HCT116 (cell line): Measurements from ENCODE around the gene RPS17. TPM values are rescaled to one million over a fixed set of nuclear protein-coding genes. Genes with fewer than 3 reads are reported as not detected.

ENCODE experiments used
- ATAC-seq: fragments of 200-7000 bp; cut with Tn5 transposase; 2 replicates; pipeline ENCODE4 v1.9.1; 2020; ENCODE audit warnings: mild to moderate bottlenecking, moderate library complexity
- BruUV-seq: library from RNA; stranded (reverse); fragments of 400-500 nt; replicated peaks from 2 replicates; lab custom pipeline; 2021; lab: Mats Ljungman, UMichigan
- CTCF ChIA-PET: fragments of 300-600 bp; sonication (Branson Sonifier 250); formaldehyde crosslinking; loops from one replicate; lab custom pipeline; 2021; ENCODE audit warnings: antibody characterized with exemption; lab: Charles Lee
- POLR2A ChIA-PET: fragments of 300-600, 350-600 bp; sonication (Branson Sonifier 250); formaldehyde crosslinking; loops from one replicate; lab custom pipeline; 2021; ENCODE audit warnings: antibody characterized with exemption; lab: Charles Lee
- RAD21 ChIA-PET, 2 experiments: fragments of 300-600 bp; sonication (Branson Sonifier 250); formaldehyde crosslinking; loops; one replicate each; lab custom pipeline; 2023; ENCODE audit warnings: low total read pairs in 2 of 2; ENCODE audit not compliant: uncharacterized antibody in 2 of 2, unreplicated experiment in 2 of 2, low non-redundant PET in 1 of 2; lab: Charles Lee
- DNase-seq: peaks from one replicate; pipeline ENCODE4 v3.0.0-alpha.2; 2010; ENCODE audit warnings: low read depth, low spot score
- H2AFZ ChIP-seq: fragments of 200-600 bp; shearing (Covaris generic), sonication (generic); 2 replicates; pipeline ENCODE4 v1.6.1; 2017; ENCODE audit warnings: low read depth, mixed run types, mixed read lengths, antibody characterized with exemption, low read length; ENCODE audit not compliant: poor library complexity, severe bottlenecking
- H3K27ac ChIP-seq: 2 replicates; pipeline ENCODE4 v1.5.1; 2012; ENCODE audit warnings: low read depth, low read length
- H3K27me3 ChIP-seq: fragments of 200-600 bp; sonication (generic); 2 replicates; pipeline ENCODE4 v1.6.1; 2016; ENCODE audit warnings: mixed run types, low read length, mixed read lengths; ENCODE audit not compliant: insufficient read depth
- H3K36me3 ChIP-seq, 2 experiments: fragments of 200-500 bp in 1 of 2; fragments of 200-600 bp in 1 of 2; sonication (Bioruptor generic) in 1 of 2; sonication (generic) in 1 of 2; 2 replicates each; pipeline versions ENCODE4 v1.5.1 to v1.6.1; 2014 to 2016; ENCODE audit warnings: low read length in 2 of 2, inconsistent platforms in 1 of 2, mixed read lengths in 1 of 2, mixed run types in 1 of 2; ENCODE audit not compliant: insufficient read depth in 2 of 2, control insufficient read depth in 1 of 2
- H3K4me1 ChIP-seq, 2 experiments: fragments of 200-600 bp in 1 of 2; sonication (generic) in 1 of 2; 2 replicates each; pipeline versions ENCODE4 v1.5.1 to v1.6.1; 2012 to 2017; ENCODE audit warnings: low read length in 2 of 2, inconsistent platforms in 1 of 2, mild to moderate bottlenecking in 1 of 2, mixed read lengths in 1 of 2, mixed run types in 1 of 2, moderate library complexity in 1 of 2; ENCODE audit not compliant: insufficient read depth in 2 of 2, control insufficient read depth in 1 of 2
- H3K4me2 ChIP-seq: fragments of 200-600 bp; sonication (generic); 2 replicates; pipeline ENCODE4 v1.6.1; 2017; ENCODE audit warnings: mixed run types, low read length, mixed read lengths
- H3K4me3 ChIP-seq, 2 experiments: fragments of 200-600 bp in 1 of 2; sonication (generic) in 1 of 2; replicated peaks in 1 of 2; 2 replicates each; pipeline ENCODE4 v1.5.1; 2011 to 2016; ENCODE audit warnings: low read length in 2 of 2, control low read depth in 1 of 2, low read depth in 1 of 2, mild to moderate bottlenecking in 1 of 2, mixed read lengths in 1 of 2, mixed run types in 1 of 2
- H3K79me2 ChIP-seq: fragments of 200-600 bp; sonication (generic); 2 replicates; pipeline ENCODE4 v1.6.1; 2017; ENCODE audit warnings: mild to moderate bottlenecking, mixed run types, low read length, moderate library complexity, mixed read lengths; ENCODE audit not compliant: insufficient read depth
- H3K9ac ChIP-seq: fragments of 200-600 bp; sonication (generic); 2 replicates; pipeline ENCODE4 v1.6.1; 2016; ENCODE audit warnings: low read length, mixed read lengths
- H3K9me2 ChIP-seq: fragments of 200-600 bp; sonication (generic), shearing (Covaris generic); 2 replicates; pipeline ENCODE4 v1.6.1; 2017; ENCODE audit warnings: mixed run types, mild to moderate bottlenecking, moderate library complexity; ENCODE audit not compliant: insufficient read depth
- H3K9me3 ChIP-seq, 2 experiments: fragments of 200-500 bp in 1 of 2; fragments of 200-600 bp in 1 of 2; sonication (Bioruptor generic) in 1 of 2; sonication (generic) in 1 of 2; 2 replicates each; pipeline ENCODE4 v1.6.1; 2014 to 2017; ENCODE audit warnings: low read length in 2 of 2, mixed read lengths in 2 of 2, inconsistent platforms in 1 of 2, low read depth in 1 of 2, mild to moderate bottlenecking in 1 of 2, mixed run types in 1 of 2, moderate library complexity in 1 of 2; ENCODE audit not compliant: control insufficient read depth in 1 of 2, insufficient read depth in 1 of 2
- H4K20me1 ChIP-seq: fragments of 200-600 bp; sonication (generic), shearing (Covaris generic); 2 replicates; pipeline ENCODE4 v1.6.1; 2017; ENCODE audit warnings: mixed run types, mild to moderate bottlenecking, moderate library complexity; ENCODE audit not compliant: insufficient read depth
- EZH2 ChIP-seq: fragments of 200-600 bp; sonication (generic); IDR thresholded peaks from 2 replicates; pipeline ENCODE4 v1.6.1; 2017; ENCODE audit warnings: antibody characterized with exemption, mixed run types
- FOSL1 ChIP-seq: IDR thresholded peaks from 2 replicates; pipeline ENCODE4 v1.6.1; 2012; ENCODE audit warnings: low read depth
- RAD21 ChIP-seq: IDR thresholded peaks from 2 replicates; pipeline ENCODE4 v1.6.1; 2012; ENCODE audit warnings: low read depth, mild to moderate bottlenecking
- REST ChIP-seq: IDR thresholded peaks from 2 replicates; pipeline ENCODE4 v1.6.1; 2012; ENCODE audit warnings: low read depth
- SIN3A ChIP-seq: IDR thresholded peaks from 2 replicates; pipeline ENCODE4 v1.6.1; 2012; ENCODE audit warnings: low read depth
- SP1 ChIP-seq: IDR thresholded peaks from 2 replicates; pipeline ENCODE4 v1.6.1; 2012; ENCODE audit warnings: low read depth
- SRF ChIP-seq: IDR thresholded peaks from 2 replicates; pipeline ENCODE4 v1.6.1; 2012; ENCODE audit warnings: low read depth
- YY1 ChIP-seq: IDR thresholded peaks from 2 replicates; pipeline ENCODE4 v1.6.1; 2011; ENCODE audit warnings: low read length, low read depth, moderate library complexity, mild to moderate bottlenecking; ENCODE audit not compliant: insufficient replicate concordance; ENCODE audit errors: extremely low read depth
- ZFX ChIP-seq: fragments of 450-650 bp; IDR thresholded peaks from 2 replicates; pipeline ENCODE4 v1.6.1; 2017
- intact Hi-C: fragments of 100-400 bp; cut with micrococcal nuclease; formaldehyde crosslinking; loops from 2 replicates; pipeline ENCODE4 v1.10.0; 2022
- total RNA-seq: library from RNA; stranded (reverse); gene quantifications from one replicate; pipeline ENCODE4 v1.2.1, GENCODE V29; 2021; ENCODE audit not compliant: unreplicated experiment
- TF ChIP-seq, protein P1 (sequence below), 3 experiments: fragments of 200-600 bp in 1 of 3; sonication (generic) in 1 of 3; IDR thresholded peaks in 2 of 3; conservative IDR thresholded peaks in 1 of 3; 2 replicates each; pipeline ENCODE4 v1.5.1; 2012 to 2017; ENCODE audit warnings: low read depth in 2 of 3, low read length in 2 of 3, antibody characterized with exemption in 1 of 3, borderline replicate concordance in 1 of 3, control low read depth in 1 of 3, mild to moderate bottlenecking in 1 of 3, mixed read lengths in 1 of 3, mixed run types in 1 of 3, moderate library complexity in 1 of 3; ENCODE audit not compliant: insufficient read depth in 1 of 3

RPS17 gene
- total RNA-seq, 1 experiment from 2014 or later: 2,385 TPM

GRCh38 chr15:82533801-82534200, 6.5 kb downstream of the RPS17 start:
- Histone ChIP-seq H4K20me1 (peaks cover 22% of the 10 kb centered on the region), H2AFZ (no peak overlapping the region), H3K9me3 (no peaks in the 10 kb centered on the region), H3K79me2 (peaks cover 27% of the 10 kb centered on the region), H3K27me3 (no peaks in the 10 kb centered on the region), H3K36me3 (peaks cover 32 to 33% of the 10 kb centered on the region in 2 experiments), H3K4me3 (no peak overlapping the region), H3K4me2 (no peak overlapping the region), H3K27ac (no peak overlapping the region), H3K9me2 (no peaks in the 10 kb centered on the region), H3K9ac (no peak overlapping the region), H3K4me1 (peaks cover 0 to 18% of the 10 kb centered on the region in 2 experiments; a peak in 3 of 4 replicates)
- TF ChIP-seq SRF (no peak), ZFX (no peak), FOSL1 (no peak), SIN3A (no peak), REST (no peak), YY1 (no peak), SP1 (no peak), RAD21 (no peak), EZH2 (no peak)
- TF ChIP-seq, protein P1, sequence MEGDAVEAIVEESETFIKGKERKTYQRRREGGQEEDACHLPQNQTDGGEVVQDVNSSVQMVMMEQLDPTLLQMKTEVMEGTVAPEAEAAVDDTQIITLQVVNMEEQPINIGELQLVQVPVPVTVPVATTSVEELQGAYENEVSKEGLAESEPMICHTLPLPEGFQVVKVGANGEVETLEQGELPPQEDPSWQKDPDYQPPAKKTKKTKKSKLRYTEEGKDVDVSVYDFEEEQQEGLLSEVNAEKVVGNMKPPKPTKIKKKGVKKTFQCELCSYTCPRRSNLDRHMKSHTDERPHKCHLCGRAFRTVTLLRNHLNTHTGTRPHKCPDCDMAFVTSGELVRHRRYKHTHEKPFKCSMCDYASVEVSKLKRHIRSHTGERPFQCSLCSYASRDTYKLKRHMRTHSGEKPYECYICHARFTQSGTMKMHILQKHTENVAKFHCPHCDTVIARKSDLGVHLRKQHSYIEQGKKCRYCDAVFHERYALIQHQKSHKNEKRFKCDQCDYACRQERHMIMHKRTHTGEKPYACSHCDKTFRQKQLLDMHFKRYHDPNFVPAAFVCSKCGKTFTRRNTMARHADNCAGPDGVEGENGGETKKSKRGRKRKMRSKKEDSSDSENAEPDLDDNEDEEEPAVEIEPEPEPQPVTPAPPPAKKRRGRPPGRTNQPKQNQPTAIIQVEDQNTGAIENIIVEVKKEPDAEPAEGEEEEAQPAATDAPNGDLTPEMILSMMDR (IDR thresholded peaks at IDR 0.05 in 2 of 3, conservative IDR thresholded peaks at IDR 0.05 in 1 of 3; ENCODE audit: borderline replicate concordance in 1 of 3, insufficient read depth in 1 of 3, low read depth in 2 of 3, low read length in 2 of 3): no peak
- ChIA-PET RAD21 (no interaction called here), POLR2A (no interaction called here), CTCF (no interaction called here)
- no TSS peak for BruUV-seq
- ATAC-seq (no peak), DNase-seq (no peak)
- intact Hi-C loops: loop anchor here (10.0 kb wide), 1 partner anchor 471 kb away; no protein-coding TSS in a partner anchor
